HG03066 (cell line): ENCODE results near the gene PLEKHA8.

Experiments
- ATAC-seq: cut with Tn5 transposase; IDR thresholded peaks from one replicate; pipeline ENCODE4 v1.9.1; 2021; ENCODE audit warnings: low read depth; ENCODE audit not compliant: unreplicated experiment

Gene PLEKHA8

DNA sequence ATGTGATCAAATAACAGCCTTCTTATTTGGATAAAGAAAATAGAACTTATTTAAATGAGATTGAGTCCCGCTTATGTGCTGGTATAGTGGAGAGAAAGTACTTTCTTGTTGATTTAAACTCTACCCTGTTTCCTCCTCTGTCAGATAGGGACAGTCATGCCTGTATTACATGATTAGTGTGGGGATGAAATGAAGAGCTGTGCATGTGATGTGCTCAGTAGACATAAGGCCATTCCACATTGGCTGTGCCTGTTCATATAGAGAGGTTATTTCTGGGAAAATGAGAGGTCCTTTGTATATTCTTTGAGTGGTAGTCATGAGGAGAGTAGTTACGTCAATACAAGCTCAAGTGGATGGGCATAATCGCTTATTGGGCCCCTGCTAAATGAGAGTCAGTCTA lies 112.2 kb downstream of the PLEKHA8 start:
- no peak for ATAC-seq

GRCh38 chr7:30142710-30143109 lies 114.5 kb downstream of the PLEKHA8 start:
- no peak for ATAC-seq

DNA sequence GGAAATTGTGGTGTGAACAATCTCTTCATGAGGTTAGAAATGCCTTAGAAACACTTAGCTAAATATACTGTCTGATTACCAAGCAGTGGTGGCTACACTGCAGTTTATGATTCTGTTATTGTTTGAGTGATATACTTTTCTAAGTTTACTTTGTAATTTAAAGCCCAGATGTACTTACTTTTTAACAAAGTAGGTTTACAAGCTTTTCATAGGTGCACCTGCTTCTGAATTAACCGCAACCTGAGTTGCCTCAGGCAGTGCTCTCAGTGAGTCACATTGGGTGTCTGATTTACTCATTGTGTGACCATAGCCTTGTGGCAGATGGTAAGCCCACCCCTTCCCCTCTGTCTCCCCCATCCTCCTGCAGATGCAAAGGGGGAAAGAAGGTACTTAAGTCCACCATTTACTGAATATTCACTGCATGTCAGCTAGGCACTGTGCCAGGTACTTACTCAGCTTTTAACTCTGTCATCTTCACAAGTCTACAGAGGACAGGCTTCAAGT lies 115.6 kb downstream of the PLEKHA8 start:
- ATAC-seq, result no peak

DNA sequence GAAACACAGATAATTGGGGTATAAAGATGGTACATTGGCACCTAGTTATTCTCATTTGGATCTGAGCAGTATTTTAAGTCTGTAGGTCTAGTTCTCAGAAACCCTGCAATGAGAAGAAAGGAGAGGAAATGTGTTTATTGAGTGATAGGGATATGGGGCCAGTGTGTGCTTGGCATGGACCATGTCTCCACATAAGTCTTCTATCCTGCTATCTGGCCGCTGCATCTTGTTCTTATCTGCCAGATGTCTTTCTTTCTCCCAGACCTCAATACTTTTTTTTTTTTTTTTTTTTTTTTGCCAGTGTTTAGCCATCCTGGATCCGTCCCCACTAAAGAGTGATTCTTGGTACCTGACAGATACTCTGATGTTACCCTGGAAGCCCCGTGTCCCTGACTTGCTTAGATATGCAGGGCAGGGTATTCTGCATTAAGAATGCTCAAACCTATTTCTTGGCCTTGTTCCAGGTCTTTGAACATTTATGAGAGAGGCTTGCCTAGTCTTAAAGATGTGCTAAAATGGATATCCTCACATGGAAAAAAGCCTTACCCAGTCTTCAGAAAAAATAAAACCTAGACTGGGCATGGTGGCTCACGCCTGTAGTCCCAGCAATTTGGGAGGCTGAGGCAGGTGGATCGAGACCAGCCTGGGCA lies 116.6 kb downstream of the PLEKHA8 start:
- ATAC-seq, result no peak

GRCh38 chr7:30145426-30145970 lies 117.3 kb downstream of the PLEKHA8 start:
- no peak for ATAC-seq

DNA sequence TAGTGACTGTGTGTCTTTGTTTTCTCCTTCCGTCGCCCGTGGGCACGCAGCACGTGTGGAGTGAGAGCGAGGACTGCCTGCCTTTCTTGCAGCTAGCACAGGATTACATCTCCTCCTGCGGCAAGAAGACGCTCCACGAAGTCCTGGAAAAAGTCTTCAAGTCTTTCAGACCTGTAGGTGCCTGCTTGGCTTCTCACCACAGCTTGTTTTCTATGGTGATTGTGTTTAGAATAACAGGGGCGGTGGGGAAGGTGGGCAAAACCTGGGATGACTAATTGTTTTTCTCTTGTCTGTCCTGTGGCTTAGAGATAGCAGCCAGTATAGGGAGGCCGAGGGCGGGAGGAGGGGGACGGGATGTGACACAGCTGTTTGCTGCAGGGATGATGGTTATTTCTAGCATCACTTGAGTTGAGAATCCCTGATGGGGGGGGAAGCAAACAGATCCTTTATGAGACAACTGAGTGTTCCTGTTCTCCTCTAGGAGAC lies 118.0 kb downstream of the PLEKHA8 start:
- ATAC-seq, result no peak

GRCh38 chr7:30147223-30147622 lies 119.0 kb downstream of the PLEKHA8 start:
- no peak for ATAC-seq

- ATAC-seq, result no peak
Measured at GRCh38 chr7:30147785-30148184, 119.6 kb downstream of the PLEKHA8 start.

- ATAC-seq, result no peak
Measured at GRCh38 chr7:30148426-30148825, 120.2 kb downstream of the PLEKHA8 start.

DNA sequence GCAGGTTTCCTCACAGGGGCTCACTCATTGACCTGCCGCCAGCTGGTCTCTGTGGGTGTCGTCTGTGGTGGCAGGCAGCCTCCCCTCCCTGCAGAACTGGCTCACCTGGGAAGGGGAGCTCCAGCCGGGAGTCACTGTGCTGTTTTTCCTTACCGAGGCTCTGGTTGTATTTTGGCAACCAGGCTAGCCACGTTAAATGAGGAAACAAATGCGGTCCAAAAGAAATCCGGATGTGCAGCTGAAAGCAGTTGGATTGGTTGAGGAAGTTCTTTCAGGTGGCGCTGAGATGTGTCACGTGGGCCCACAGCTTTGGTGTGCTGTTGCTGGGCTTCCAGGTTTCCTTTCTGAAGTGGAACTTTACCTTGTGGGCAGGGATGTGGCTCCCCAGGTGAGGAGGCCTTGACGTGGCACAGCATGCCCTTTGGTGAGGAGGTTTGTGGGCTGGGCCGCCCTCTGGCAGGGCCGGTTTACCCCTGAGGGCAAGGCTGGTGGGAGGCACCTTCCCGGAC lies 120.8 kb downstream of the PLEKHA8 start:
- no peak for ATAC-seq

- ATAC-seq, result no peak
Measured at GRCh38 chr7:30149640-30150272, 121.5 kb downstream of the PLEKHA8 start.

GRCh38 chr7:30150711-30151110 lies 122.5 kb downstream of the PLEKHA8 start:
- no peak for ATAC-seq

DNA sequence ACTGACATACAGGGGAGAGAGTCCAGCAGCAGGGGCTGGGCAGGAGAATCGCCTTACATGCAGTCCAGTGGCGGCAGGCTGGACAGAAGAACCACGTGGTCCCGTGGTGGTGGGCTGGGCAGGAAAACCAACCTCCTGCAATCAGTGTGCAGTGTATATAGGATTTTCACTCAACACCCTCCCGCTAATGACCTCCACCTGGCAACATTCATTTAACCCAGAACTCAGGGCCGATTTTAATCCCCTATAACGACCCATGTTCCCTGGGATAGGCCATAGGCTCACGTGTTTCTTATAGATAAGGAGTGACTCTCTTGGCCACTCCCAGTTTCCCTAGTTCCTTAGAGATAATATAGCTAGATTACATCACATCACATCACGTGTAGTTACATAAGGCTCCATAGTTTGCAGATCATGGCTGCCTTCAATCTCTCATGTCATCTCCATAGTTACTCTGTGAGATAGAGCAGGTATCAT lies 125.9 kb downstream of the PLEKHA8 start:
- ATAC-seq, result no peak

GRCh38 chr7:30155481-30155880 lies 127.3 kb downstream of the PLEKHA8 start:
- ATAC-seq, result no peak

DNA sequence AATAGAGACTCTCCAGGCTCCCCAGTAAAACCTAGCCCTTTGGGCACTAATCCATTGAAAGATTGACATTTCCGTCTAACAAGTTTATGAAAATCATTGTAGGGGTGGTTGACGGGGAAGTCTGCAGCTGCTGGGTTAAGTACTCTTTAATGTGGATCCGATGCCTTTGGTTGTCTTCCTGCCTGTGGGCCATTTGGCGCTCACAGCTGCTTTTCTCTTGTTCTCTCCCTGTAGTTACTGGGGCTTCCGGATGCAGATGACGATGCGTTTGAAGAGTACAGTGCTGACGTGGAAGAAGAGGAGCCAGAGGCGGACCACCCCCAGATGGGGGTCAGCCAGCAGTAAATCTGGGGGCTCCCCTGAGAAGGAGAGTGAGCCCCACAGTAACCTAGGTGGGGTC lies 129.0 kb downstream of the PLEKHA8 start:
- no peak for ATAC-seq

DNA sequence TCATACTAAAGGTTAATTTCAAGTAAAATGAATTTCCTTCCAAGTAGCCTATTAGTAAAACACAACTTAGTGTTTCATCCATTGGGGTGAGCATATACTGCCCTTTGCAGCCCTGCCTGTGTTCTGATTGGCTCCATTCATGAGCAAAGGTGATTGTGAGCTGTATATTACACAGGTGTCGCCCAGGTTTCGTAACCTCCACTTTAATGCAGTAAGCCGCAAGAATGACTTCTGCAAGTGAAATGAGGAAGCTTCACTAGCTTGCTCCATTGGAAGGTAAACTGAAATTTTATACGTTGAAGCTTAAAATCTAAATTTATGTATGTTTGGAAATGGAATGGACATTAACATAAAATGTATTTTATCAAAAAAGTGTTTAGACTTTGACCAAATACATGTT lies 131.0 kb downstream of the PLEKHA8 start:
- ATAC-seq, result peak; percentile 46

DNA sequence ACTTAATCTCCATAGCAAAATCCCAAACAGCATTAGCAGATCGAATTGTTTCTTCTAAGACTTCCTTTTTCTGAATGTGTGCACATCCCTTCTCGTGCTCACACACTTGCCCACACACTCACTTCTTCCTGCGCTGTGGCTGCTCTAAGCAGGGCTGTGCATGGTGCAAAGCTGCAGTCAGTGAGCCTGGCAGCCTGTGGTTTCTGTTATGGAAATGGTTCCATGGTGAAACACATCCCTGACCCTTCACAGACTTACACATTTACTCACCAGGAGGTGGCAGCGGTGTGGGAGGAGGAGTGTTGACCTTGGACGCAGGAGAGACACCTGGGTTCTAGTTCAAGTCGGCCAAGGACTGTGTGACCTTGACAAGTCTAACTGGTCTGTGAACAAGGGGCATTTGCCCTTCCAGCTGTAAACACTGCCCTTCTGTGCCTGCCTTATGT lies 131.5 kb downstream of the PLEKHA8 start:
- ATAC-seq, result no peak

DNA sequence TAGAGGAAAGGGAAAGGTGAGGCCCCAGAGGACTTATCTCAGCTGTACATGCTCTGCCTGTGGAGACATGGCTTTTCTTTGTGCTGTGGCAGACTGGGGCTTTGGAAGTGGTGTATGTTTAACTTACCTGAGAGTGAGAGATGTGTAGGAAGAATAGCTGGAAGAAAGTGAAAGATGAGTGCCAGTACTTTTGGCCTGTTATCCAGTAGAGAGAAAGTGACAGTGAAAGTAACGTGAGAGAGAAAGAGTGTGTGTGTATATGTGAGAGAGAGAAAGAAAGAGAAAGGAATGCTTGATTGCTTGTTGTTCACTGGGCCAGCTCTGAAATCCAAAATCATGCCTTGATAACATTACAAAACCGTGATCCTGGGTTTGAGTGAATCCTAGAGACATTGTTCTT lies 132.1 kb downstream of the PLEKHA8 start:
- ATAC-seq, result no peak

DNA sequence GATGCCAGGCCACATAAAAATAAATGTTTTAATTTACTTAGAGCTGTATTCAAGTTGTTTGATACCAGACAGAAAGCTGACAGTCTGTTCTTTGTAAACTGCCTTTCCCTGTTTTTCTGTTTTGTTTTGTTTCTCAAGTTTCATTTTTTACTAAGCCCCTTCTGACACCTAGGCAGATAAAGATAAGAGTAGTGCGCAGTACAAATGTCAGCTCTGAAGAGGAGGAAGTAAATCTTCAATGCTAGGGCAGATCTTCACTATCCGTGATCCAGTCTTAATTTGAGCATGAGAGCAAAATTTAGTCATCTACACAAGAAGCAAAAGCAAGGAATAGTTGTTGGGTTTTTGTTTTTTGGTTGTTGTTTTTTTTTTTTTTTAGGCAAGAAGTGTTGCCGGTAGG lies 133.9 kb downstream of the PLEKHA8 start:
- no peak for ATAC-seq

DNA sequence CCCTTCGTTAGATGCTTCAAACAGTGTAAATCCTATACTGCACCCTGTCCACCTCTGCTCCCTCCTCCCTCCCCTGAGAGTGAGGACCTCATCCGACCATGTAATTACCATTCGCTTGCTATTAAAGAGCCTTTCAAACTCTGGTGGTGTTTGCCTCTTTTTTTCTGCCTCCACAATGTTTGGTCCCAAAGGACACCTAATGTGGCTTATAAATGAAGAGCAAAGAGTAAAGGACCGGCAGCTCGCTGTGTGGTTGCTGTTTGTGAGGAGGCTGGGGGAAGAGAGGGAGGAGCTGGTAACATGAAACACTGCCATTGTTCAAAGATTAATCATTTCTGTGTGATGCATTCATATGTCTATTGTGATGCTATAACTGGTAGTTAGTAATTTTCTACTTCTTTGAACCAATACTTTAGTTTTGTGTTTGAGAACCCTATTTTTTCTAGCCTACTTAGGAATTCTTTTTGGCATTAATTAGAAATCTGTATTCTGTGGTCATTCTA lies 134.5 kb downstream of the PLEKHA8 start:
- ATAC-seq, result no peak

GRCh38 chr7:30163231-30163894 lies 135.2 kb downstream of the PLEKHA8 start:
- ATAC-seq, result peak; percentile 41
